ENCODE results near the gene LRRC2. TPM values are rescaled to one million over a fixed set of nuclear protein-coding genes. Genes with fewer than 3 reads are reported as not detected.
A peak's percentile ranks its signal among the peaks of the same experiment; 100 is the strongest.
"Not testable (repeated sequence)": the region's sequence is repeated elsewhere in the genome, so short reads cannot be mapped to it uniquely, and the experiment has no call there.

LRRC2 gene
- total RNA-seq, 1 donor: 2.2 TPM

- DNase-seq (ENCODE audit: low read depth): no peak
Measured at GRCh38 chr3:46541835-46542234, 24.3 kb downstream of the LRRC2 start.

GRCh38 chr3:46540550-46540949 lies 25.6 kb downstream of the LRRC2 start:
- no peak overlapping the region for H3K4me3 ChIP-seq (ENCODE audit: low read depth, low read length)
- DNase-seq (ENCODE audit: low read depth): no peak
- no peak for TF ChIP-seq CTCF (IDR thresholded peaks at IDR 0.05; ENCODE audit: insufficient read depth, low read depth, low read length)

More at GRCh38 chr3:46541835-46542234, 24.3 kb downstream of the LRRC2 start:
- no peak for TF ChIP-seq CTCF (IDR thresholded peaks at IDR 0.05; ENCODE audit: insufficient read depth, low read depth, low read length)
- no peak overlapping the region for H3K4me3 ChIP-seq (ENCODE audit: low read depth, low read length)

GRCh38 chr3:46539443-46540005 lies 26.6 kb downstream of the LRRC2 start:
- H3K4me3 ChIP-seq (ENCODE audit: low read depth, low read length): no peak overlapping the region
- DNase-seq (ENCODE audit: low read depth): no peak
- TF ChIP-seq CTCF (IDR thresholded peaks at IDR 0.05; ENCODE audit: insufficient read depth, low read depth, low read length): no peak

GRCh38 chr3:46538803-46539442 lies 27.2 kb downstream of the LRRC2 start:
- TF ChIP-seq CTCF (IDR thresholded peaks at IDR 0.05; ENCODE audit: insufficient read depth, low read depth, low read length): no peak

GRCh38 chr3:46538425-46538802 lies 27.7 kb downstream of the LRRC2 start:
- not testable (repeated sequence) for H3K4me3 ChIP-seq (ENCODE audit: low read depth, low read length); DNase-seq (ENCODE audit: low read depth)

More at GRCh38 chr3:46538803-46539442, 27.2 kb downstream of the LRRC2 start:
- peak; percentile 38 for DNase-seq (ENCODE audit: low read depth)
- H3K4me3 ChIP-seq (ENCODE audit: low read depth, low read length): no peak overlapping the region

- no peak overlapping the region for H3K4me3 ChIP-seq (ENCODE audit: low read depth, low read length)
- no peak for TF ChIP-seq CTCF (IDR thresholded peaks at IDR 0.05; ENCODE audit: insufficient read depth, low read depth, low read length)
- no peak for DNase-seq (ENCODE audit: low read depth)
Measured at GRCh38 chr3:46537779-46538178, 28.3 kb downstream of the LRRC2 start.

- no peak for DNase-seq (ENCODE audit: low read depth)
- TF ChIP-seq CTCF (IDR thresholded peaks at IDR 0.05; ENCODE audit: insufficient read depth, low read depth, low read length): no peak
Measured at GRCh38 chr3:46537316-46537715, 28.8 kb downstream of the LRRC2 start.

More at GRCh38 chr3:46537316-46537715, 28.8 kb downstream of the LRRC2 start:
- H3K4me3 ChIP-seq (ENCODE audit: low read depth, low read length): no peak overlapping the region

Measured in fibroblast of villous mesenchyme (primary cell).